ENCODE results near the gene TBL3.
A peak's percentile ranks its signal among the peaks of the same experiment; 100 is the strongest.

TBL3 gene

GRCh38 chr16:2027024-2028010, 55.5 kb downstream of the TBL3 start:
- TF ChIP-seq CTCF (IDR thresholded peaks at IDR 0.05; ENCODE audit: low read depth, low read length, missing control alignments) = no peak
- in situ Hi-C loops (cut with HindIII; ENCODE audit: low sequenced_read_pairs) = no loop called here
- DNase-seq (ENCODE audit: low read depth) = no peak
- H3K4me3 ChIP-seq (ENCODE audit: low read depth, low read length) = peak overlapping the region; percentile 50

- peak overlapping the region; percentile 50 for H3K4me3 ChIP-seq (ENCODE audit: low read depth, low read length)
- no peak for DNase-seq (ENCODE audit: low read depth)
- no peak for TF ChIP-seq CTCF (IDR thresholded peaks at IDR 0.05; ENCODE audit: low read depth, low read length, missing control alignments)
- in situ Hi-C loops (cut with HindIII; ENCODE audit: low sequenced_read_pairs) = no loop called here
These were observed 56.3 kb downstream of the TBL3 start for GRCh38 chr16:2028146-2028545.

- H3K4me3 ChIP-seq (ENCODE audit: low read depth, low read length) = no peak overlapping the region
- in situ Hi-C loops (cut with HindIII; ENCODE audit: low sequenced_read_pairs) = no loop called here
- TF ChIP-seq CTCF (IDR thresholded peaks at IDR 0.05; ENCODE audit: low read depth, low read length, missing control alignments) = no peak
- no peak for DNase-seq (ENCODE audit: low read depth)
These were observed 56.9 kb downstream of the TBL3 start for GRCh38 chr16:2028620-2029220.

GRCh38 chr16:2029350-2029749, 57.5 kb downstream of the TBL3 start:
- H3K4me3 ChIP-seq (ENCODE audit: low read depth, low read length) = no peak overlapping the region
- TF ChIP-seq CTCF (IDR thresholded peaks at IDR 0.05; ENCODE audit: low read depth, low read length, missing control alignments) = no peak

GRCh38 chr16:2030036-2030435, 58.2 kb downstream of the TBL3 start:
- no peak for DNase-seq (ENCODE audit: low read depth)

More at GRCh38 chr16:2029350-2029749, 57.5 kb downstream of the TBL3 start:
- no peak for DNase-seq (ENCODE audit: low read depth)
- in situ Hi-C loops (cut with HindIII; ENCODE audit: low sequenced_read_pairs) = no loop called here

More at GRCh38 chr16:2030036-2030435, 58.2 kb downstream of the TBL3 start:
- no peak overlapping the region for H3K4me3 ChIP-seq (ENCODE audit: low read depth, low read length)
- no peak for TF ChIP-seq CTCF (IDR thresholded peaks at IDR 0.05; ENCODE audit: low read depth, low read length, missing control alignments)
- in situ Hi-C loops (cut with HindIII; ENCODE audit: low sequenced_read_pairs) = loop anchor here (10.0 kb wide), 1 partner anchor 135 kb away; no protein-coding TSS in a partner anchor

Data from astrocyte of the cerebellum (primary cell).